ENCODE data around the gene ZBTB32.

The ZBTB32 gene

GRCh38 chr19:35753634-35754369 is 49.4 kb downstream of the ZBTB32 start:
- peaks cover 13% of the 10 kb centered on the region for H3K27me3 Mint-ChIP-seq
- DNase-seq (ENCODE audit: low spot score in 2 of 2) (no peak), ATAC-seq (ENCODE audit: low read depth) (no peak)
- H3K9me3 Mint-ChIP-seq: no peaks in the 10 kb centered on the region
- H3K27ac Mint-ChIP-seq: no peak overlapping the region
- H3K36me3 Mint-ChIP-seq: peaks cover 24% of the 10 kb centered on the region
- H3K4me3 Mint-ChIP-seq: no peak overlapping the region
- peaks cover 25% of the 10 kb centered on the region for H3K4me1 Mint-ChIP-seq

GRCh38 chr19:35754370-35755130 is 50.2 kb downstream of the ZBTB32 start:
- no peaks in the 10 kb centered on the region for H3K9me3 Mint-ChIP-seq
- peak overlapping the region; percentile 53 for H3K4me3 Mint-ChIP-seq
- ATAC-seq (ENCODE audit: low read depth) (no peak), DNase-seq (ENCODE audit: low spot score in 2 of 2) (no peak)
- H3K27ac Mint-ChIP-seq: no peak overlapping the region
- H3K36me3 Mint-ChIP-seq: peaks cover 24% of the 10 kb centered on the region
- H3K4me1 Mint-ChIP-seq: peaks cover 26% of the 10 kb centered on the region
- peaks cover 13% of the 10 kb centered on the region for H3K27me3 Mint-ChIP-seq

GRCh38 chr19:35755131-35755549 is 50.8 kb downstream of the ZBTB32 start:
- Mint-ChIP-seq H3K9me3 (no peaks in the 10 kb centered on the region), H3K4me3 (peak overlapping the region; percentile 53), H3K27me3 (peaks cover 13% of the 10 kb centered on the region), H3K36me3 (peaks cover 23% of the 10 kb centered on the region), H3K27ac (no peak overlapping the region), H3K4me1 (peaks cover 23% of the 10 kb centered on the region)
- ATAC-seq (ENCODE audit: low read depth): no peak
- no peak for DNase-seq (ENCODE audit: low spot score in 2 of 2)

- Mint-ChIP-seq H3K27ac (no peak overlapping the region), H3K36me3 (peaks cover 23% of the 10 kb centered on the region), H3K9me3 (no peaks in the 10 kb centered on the region), H3K27me3 (peaks cover 13% of the 10 kb centered on the region), H3K4me3 (peak overlapping the region; percentile 41), H3K4me1 (peaks cover 20% of the 10 kb centered on the region)
- ATAC-seq (ENCODE audit: low read depth) (peak; percentile 5), DNase-seq (ENCODE audit: low spot score in 2 of 2) (no peak)
Measured at GRCh38 chr19:35755550-35756376, 51.4 kb downstream of the ZBTB32 start.

GRCh38 chr19:35756377-35757230 is 52.2 kb downstream of the ZBTB32 start, which contains the start of gene HSPB6:
Gene HSPB6, minus strand, starts transcription at chr19:35757029. Its CDS starts 21 bp downstream, at chr19:35757008.
- H3K4me1 Mint-ChIP-seq: peaks cover 20% of the 10 kb centered on the region
- H3K36me3 Mint-ChIP-seq: peaks cover 23% of the 10 kb centered on the region

GRCh38 chr19:35757231-35757748 is 52.9 kb downstream of the ZBTB32 start:
- no peak for DNase-seq (ENCODE audit: low spot score in 2 of 2)
- no peak for ATAC-seq (ENCODE audit: low read depth)
- Mint-ChIP-seq H3K27me3 (peaks cover 13% of the 10 kb centered on the region), H3K27ac (peak overlapping the region; percentile 87), H3K4me1 (peaks cover 20% of the 10 kb centered on the region), H3K4me3 (peak overlapping the region; percentile 89), H3K9me3 (no peaks in the 10 kb centered on the region), H3K36me3 (peaks cover 26% of the 10 kb centered on the region)

More at GRCh38 chr19:35756377-35757230, 52.2 kb downstream of the ZBTB32 start, which contains the start of gene HSPB6:
- no peak for DNase-seq (ENCODE audit: low spot score in 2 of 2)
- peak within 1 kb of the TSS; percentile 87 for H3K27ac Mint-ChIP-seq
- no peak for ATAC-seq (ENCODE audit: low read depth)
- H3K9me3 Mint-ChIP-seq: no peaks in the 10 kb centered on the region
- peak within 1 kb of the TSS; percentile 89 for H3K4me3 Mint-ChIP-seq
- H3K27me3 Mint-ChIP-seq: peaks cover 13% of the 10 kb centered on the region

- peak; percentile 95 to 97 for DNase-seq (ENCODE audit: low spot score in 2 of 2)
- H3K36me3 Mint-ChIP-seq: peaks cover 25% of the 10 kb centered on the region
- no peaks in the 10 kb centered on the region for H3K9me3 Mint-ChIP-seq
- ATAC-seq (ENCODE audit: low read depth): peak; percentile 91
- H3K27me3 Mint-ChIP-seq: peaks cover 13% of the 10 kb centered on the region
- peak within 1 kb of the TSS; percentile 89 for H3K4me3 Mint-ChIP-seq
- peak within 1 kb of the TSS; percentile 87 for H3K27ac Mint-ChIP-seq
- H3K4me1 Mint-ChIP-seq: peaks cover 20% of the 10 kb centered on the region
Measured at GRCh38 chr19:35757749-35758608, 53.6 kb downstream of the ZBTB32 start, which contains the start of gene PROSER3. Gene PROSER3, plus strand, starts transcription at chr19:35758176. Its CDS starts 40 bp downstream, at chr19:35758216.

- H3K27ac Mint-ChIP-seq: no peak overlapping the region
- no peaks in the 10 kb centered on the region for H3K9me3 Mint-ChIP-seq
- no peak for DNase-seq (ENCODE audit: low spot score in 2 of 2)
Measured at GRCh38 chr19:35759697-35760096, 55.3 kb downstream of the ZBTB32 start.

GRCh38 chr19:35760711-35761349 is 56.5 kb downstream of the ZBTB32 start:
- no peak overlapping the region for H3K27ac Mint-ChIP-seq
- DNase-seq (ENCODE audit: low spot score in 2 of 2): no peak
- peaks cover 14% of the 10 kb centered on the region for H3K4me1 Mint-ChIP-seq
- H3K4me3 Mint-ChIP-seq: no peak overlapping the region
- peaks cover 4% of the 10 kb centered on the region for H3K27me3 Mint-ChIP-seq
- H3K9me3 Mint-ChIP-seq: no peaks in the 10 kb centered on the region
- peaks cover 14% of the 10 kb centered on the region for H3K36me3 Mint-ChIP-seq
- no peak for ATAC-seq (ENCODE audit: low read depth)

More at GRCh38 chr19:35759697-35760096, 55.3 kb downstream of the ZBTB32 start:
- Mint-ChIP-seq H3K36me3 (peaks cover 14% of the 10 kb centered on the region), H3K4me3 (peak overlapping the region; percentile 35), H3K27me3 (peaks cover 10% of the 10 kb centered on the region), H3K4me1 (peaks cover 19% of the 10 kb centered on the region)
- no peak for ATAC-seq (ENCODE audit: low read depth)

- ATAC-seq (ENCODE audit: low read depth): no peak
- peaks cover 18% of the 10 kb centered on the region for H3K36me3 Mint-ChIP-seq
- H3K27ac Mint-ChIP-seq: no peak overlapping the region
- H3K4me1 Mint-ChIP-seq: peaks cover under 1% of the 10 kb centered on the region
- DNase-seq (ENCODE audit: low spot score in 2 of 2): no peak
- no peaks in the 10 kb centered on the region for H3K9me3 Mint-ChIP-seq
- H3K27me3 Mint-ChIP-seq: no peaks in the 10 kb centered on the region
- H3K4me3 Mint-ChIP-seq: no peak overlapping the region
Measured at GRCh38 chr19:35764432-35765315, 60.3 kb downstream of the ZBTB32 start.

All from memory B cell (primary cell).